ENCODE data around the gene SIRT1.
"Not testable (repeated sequence)": the region's sequence is repeated elsewhere in the genome, so short reads cannot be mapped to it uniquely, and the experiment has no call there.

Gene SIRT1

DNA sequence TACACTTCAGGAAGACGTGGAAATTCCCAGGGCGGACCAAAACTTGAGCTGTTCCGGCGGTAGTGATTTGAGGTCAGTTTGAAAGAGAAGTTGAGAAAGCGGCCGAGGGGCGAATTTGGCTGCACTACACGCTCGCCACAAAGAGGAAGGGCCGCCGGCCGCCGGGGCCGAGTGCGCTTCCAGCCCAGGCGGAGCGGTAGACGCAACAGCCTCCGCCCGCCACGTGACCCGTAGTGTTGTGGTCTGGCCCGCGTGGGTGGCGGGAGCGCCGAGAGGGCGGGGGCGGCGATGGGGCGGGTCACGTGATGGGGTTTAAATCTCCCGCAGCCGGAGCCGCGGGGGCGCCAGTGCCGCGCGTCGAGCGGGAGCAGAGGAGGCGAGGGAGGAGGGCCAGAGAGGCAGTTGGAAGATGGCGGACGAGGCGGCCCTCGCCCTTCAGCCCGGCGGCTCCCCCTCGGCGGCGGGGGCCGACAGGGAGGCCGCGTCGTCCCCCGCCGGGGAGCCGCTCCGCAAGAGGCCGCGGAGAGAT is at the start of gene SIRT1:
Gene SIRT1, plus strand, starts transcription at position 344 of the 529 bp plus-strand sequence. Its CDS starts 66 bp downstream, at position 410.
- peak; percentile 93 for FAIRE-seq
- TF ChIP-seq POLR2A (IDR thresholded peaks at IDR 0.05; ENCODE audit: low read depth, low read length) = peak; percentile 98
- DNase-seq (ENCODE audit: insufficient read length, low spot score) = peak; percentile 94

GRCh38 chr10:67835541-67836394 is 48.7 kb upstream of the SIRT1 start:
- DNase-seq (ENCODE audit: insufficient read length, low spot score) = not testable (repeated sequence)
- peak; percentile 57 for FAIRE-seq

- no peak for DNase-seq (ENCODE audit: insufficient read length, low spot score)
- no peak for TF ChIP-seq POLR2A (IDR thresholded peaks at IDR 0.05; ENCODE audit: low read depth, low read length)
- FAIRE-seq = no peak
Measured at GRCh38 chr10:67836488-67836887, 48.0 kb upstream of the SIRT1 start.

GRCh38 chr10:67836972-67837371 is 47.5 kb upstream of the SIRT1 start:
- FAIRE-seq (no peak), DNase-seq (ENCODE audit: insufficient read length, low spot score) (no peak)
- no peak for TF ChIP-seq POLR2A (IDR thresholded peaks at IDR 0.05; ENCODE audit: low read depth, low read length)

- DNase-seq (ENCODE audit: insufficient read length, low spot score) = no peak
- no peak for TF ChIP-seq POLR2A (IDR thresholded peaks at IDR 0.05; ENCODE audit: low read depth, low read length)
- FAIRE-seq = peak; percentile 95
Measured at GRCh38 chr10:67837541-67838314, 46.7 kb upstream of the SIRT1 start, which contains the start of gene DNAJC12. Gene DNAJC12 (minus strand): TSS chr10:67838188. CDS start chr10:67838011, 177 bp downstream.

GRCh38 chr10:67839511-67839910 is 44.9 kb upstream of the SIRT1 start:
- not testable (repeated sequence) for FAIRE-seq; DNase-seq (ENCODE audit: insufficient read length, low spot score)

DNA sequence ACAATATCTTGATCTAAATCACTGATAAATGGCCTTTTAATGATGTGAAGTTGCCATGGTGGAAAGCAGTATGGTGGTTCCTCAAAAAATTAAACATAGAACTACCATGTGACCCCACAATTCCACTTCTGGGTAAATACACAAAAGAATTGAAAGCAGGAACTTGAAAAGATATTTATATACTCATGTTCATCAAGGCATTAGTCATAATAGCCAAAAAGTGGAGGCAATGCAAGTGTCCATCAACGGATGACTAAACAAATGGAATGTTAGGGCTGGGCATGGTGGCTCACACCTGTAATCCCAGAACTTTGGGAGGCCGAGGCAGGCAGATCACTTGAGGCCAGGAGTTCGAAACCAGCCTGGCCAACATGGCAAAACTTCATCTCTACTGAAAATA is 44.5 kb upstream of the SIRT1 start:
- no peak for TF ChIP-seq POLR2A (IDR thresholded peaks at IDR 0.05; ENCODE audit: low read depth, low read length)
- FAIRE-seq (no peak), DNase-seq (ENCODE audit: insufficient read length, low spot score) (no peak)

DNA sequence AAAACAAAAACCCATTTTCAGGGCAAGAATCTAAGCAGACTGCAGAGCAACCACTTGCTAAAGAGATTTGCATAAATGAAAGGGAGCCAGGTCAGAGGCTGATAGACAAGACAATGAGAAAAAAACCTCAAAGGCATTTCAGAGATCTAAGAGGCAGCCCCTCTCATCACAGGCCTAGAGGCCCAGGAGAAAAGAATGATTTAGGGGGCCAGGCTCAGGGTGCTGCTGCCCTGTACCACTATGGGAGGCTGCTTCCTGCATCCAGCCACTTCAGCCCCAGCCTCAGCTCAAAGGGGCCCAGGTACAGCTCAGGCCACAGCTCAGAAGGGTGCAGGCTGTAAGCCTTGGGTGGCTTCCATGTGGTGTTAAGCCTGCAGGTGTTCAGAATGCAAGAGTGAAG is 42.7 kb upstream of the SIRT1 start:
- DNase-seq (ENCODE audit: insufficient read length, low spot score) (no peak), FAIRE-seq (no peak)
- no peak for TF ChIP-seq POLR2A (IDR thresholded peaks at IDR 0.05; ENCODE audit: low read depth, low read length)

- no peak for TF ChIP-seq POLR2A (IDR thresholded peaks at IDR 0.05; ENCODE audit: low read depth, low read length)
- DNase-seq (ENCODE audit: insufficient read length, low spot score) (no peak), FAIRE-seq (no peak)
Measured at GRCh38 chr10:67843284-67843683, 41.2 kb upstream of the SIRT1 start.

DNA sequence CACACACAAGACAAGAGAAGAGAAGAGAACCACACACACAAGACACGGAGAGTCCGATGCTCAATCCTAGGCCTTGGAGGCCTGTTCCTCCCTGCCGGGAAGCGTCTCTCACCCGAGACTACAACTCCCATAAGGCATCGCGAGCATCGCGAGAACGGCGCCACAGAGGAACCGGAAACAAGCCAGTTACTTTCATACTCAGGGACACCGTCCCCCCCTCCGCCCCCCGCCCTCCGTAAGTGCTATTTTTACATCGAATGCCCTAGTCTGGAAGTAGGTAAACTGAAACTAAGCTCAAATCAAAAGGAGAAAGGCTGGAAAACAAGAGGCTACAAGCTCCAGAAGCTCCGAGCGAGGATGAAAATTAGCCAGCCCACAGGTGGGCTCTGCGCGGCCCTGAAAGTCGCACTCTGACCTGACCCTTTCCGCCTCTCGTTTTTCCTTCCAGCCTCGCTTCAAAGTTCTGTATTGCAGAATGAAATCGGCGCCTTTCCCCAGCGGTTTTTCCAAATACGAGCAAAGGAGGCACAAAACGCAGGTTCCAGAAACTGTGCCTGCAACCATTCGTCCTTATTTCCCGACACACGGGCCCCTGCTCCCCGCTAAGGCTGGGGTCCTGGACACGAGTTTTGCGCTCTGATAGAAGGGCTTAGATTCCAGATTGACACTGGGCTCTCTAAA is 35.0 kb upstream of the SIRT1 start:
- peak; percentile 95 for FAIRE-seq
- DNase-seq (ENCODE audit: insufficient read length, low spot score) = peak; percentile 91
- peak; percentile 18; the same call in 1 of the 2 replicates for TF ChIP-seq POLR2A (IDR thresholded peaks at IDR 0.05; ENCODE audit: low read depth, low read length)

GRCh38 chr10:67851186-67851585 is 33.3 kb upstream of the SIRT1 start:
- no peak for TF ChIP-seq POLR2A (IDR thresholded peaks at IDR 0.05; ENCODE audit: low read depth, low read length)
- DNase-seq (ENCODE audit: insufficient read length, low spot score) = no peak
- FAIRE-seq = no peak

- TF ChIP-seq POLR2A (IDR thresholded peaks at IDR 0.05; ENCODE audit: low read depth, low read length) = no peak
- FAIRE-seq (no peak), DNase-seq (ENCODE audit: insufficient read length, low spot score) (no peak)
Measured at GRCh38 chr10:67852761-67853160, 31.7 kb upstream of the SIRT1 start.

DNA sequence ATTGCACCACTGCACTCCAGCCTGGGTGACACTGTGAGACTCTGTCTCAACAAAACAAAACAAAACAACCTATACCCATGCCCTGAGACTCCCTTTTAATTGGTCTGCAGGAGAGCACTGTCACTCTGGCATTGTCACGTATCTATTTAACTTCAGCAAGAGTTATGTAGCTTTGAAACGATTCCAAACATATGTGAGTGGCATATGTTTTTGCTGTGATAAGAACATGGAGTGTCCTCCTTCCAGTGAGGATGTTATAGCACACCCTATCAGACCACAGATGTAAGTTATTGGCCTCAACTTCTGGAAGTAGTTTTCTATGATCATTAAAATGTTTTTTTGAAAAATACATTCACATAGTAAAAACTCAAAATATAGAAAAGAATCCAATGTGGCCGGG is 30.9 kb upstream of the SIRT1 start:
- FAIRE-seq = no peak

DNA sequence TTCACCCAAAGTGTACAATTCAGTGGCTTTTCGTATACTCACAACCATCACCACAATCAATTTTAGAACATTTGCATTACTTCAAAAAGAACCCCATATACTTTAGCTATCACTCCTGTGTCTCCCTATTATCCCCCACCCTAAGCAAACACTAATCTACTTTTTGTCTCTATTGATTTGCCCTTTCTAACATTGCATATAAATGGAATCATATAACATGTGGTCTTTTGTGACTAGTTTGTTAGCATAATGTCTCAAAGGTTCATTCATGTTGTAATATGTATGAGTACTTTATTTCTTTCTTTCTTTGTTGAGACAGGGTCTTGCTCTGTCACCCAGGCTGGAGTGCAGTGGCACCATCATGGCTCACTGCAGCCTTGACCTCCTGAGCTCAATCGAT is 25.5 kb upstream of the SIRT1 start:
- no peak for TF ChIP-seq POLR2A (IDR thresholded peaks at IDR 0.05; ENCODE audit: low read depth, low read length)
- DNase-seq (ENCODE audit: insufficient read length, low spot score) (no peak), FAIRE-seq (no peak)

More for the DNA sequence above, 30.9 kb upstream of the SIRT1 start:
- no peak for DNase-seq (ENCODE audit: insufficient read length, low spot score)
- no peak for TF ChIP-seq POLR2A (IDR thresholded peaks at IDR 0.05; ENCODE audit: low read depth, low read length)
